RWPE1 (cell line): ENCODE data around the gene ZNF284.

Experiments used
- CTCF ChIA-PET: fragments of 350-600 bp; sonication (Branson Sonifier 250); formaldehyde crosslinking; extraction: SDS; loops from one replicate; lab custom pipeline; 2021; lab: Yijun Ruan, JAX
- POLR2A ChIA-PET: fragments of 400-600 bp; formaldehyde crosslinking; extraction: SDS; loops from one replicate; lab custom pipeline; 2020; ENCODE audit warnings: antibody characterized with exemption; ENCODE audit not compliant: low non-redundant PET; lab: Yijun Ruan, JAX
- DNase-seq: peaks from one replicate; pipeline ENCODE4 v3.0.0; 2012; ENCODE audit warnings: low spot score
- H3K27ac ChIP-seq: fragments of 450-650 bp; 2 replicates; pipeline ENCODE4 v1.5.1; 2017
- CTCF ChIP-seq: fragments of 450-650 bp; conservative IDR thresholded peaks from 2 replicates; pipeline ENCODE4 v1.5.1; 2017; ENCODE audit warnings: low read depth, mild to moderate bottlenecking

The ZNF284 gene

GRCh38 chr19:44050740-44051649, 21.0 kb upstream of the ZNF284 start:
- ChIA-PET CTCF (interaction anchor here (0.6 kb wide), 1 partner anchor 155 kb away, joined by 3 read pairs; no protein-coding TSS in a partner anchor), POLR2A (interaction anchor here (0.6 kb wide), 1 partner anchor 27 kb away, joined by 8 read pairs; no protein-coding TSS in a partner anchor)
- no peak for TF ChIP-seq CTCF
- H3K27ac ChIP-seq: peak overlapping the region; percentile 69
- no peak for DNase-seq

- no peak for TF ChIP-seq CTCF
- H3K27ac ChIP-seq: peak within 1 kb of the TSS; percentile 69
- CTCF ChIA-PET: no interaction called here
- POLR2A ChIA-PET: interaction anchor here (0.6 kb wide), 1 partner anchor 26 kb away, joined by 8 read pairs; no protein-coding TSS in a partner anchor
- DNase-seq: peak; percentile 94
Measured at GRCh38 chr19:44051650-44052402, 20.1 kb upstream of the ZNF284 start, which contains the start of gene ZNF223. ZNF223 (plus strand) TSS chr19:44052036; CDS start chr19:44055177, 3,141 bp downstream.

GRCh38 chr19:44055870-44056269, 16.1 kb upstream of the ZNF284 start:
- POLR2A ChIA-PET: no interaction called here
- DNase-seq: no peak

GRCh38 chr19:44059229-44059628, 12.7 kb upstream of the ZNF284 start:
- no peak overlapping the region for H3K27ac ChIP-seq
- no peak for TF ChIP-seq CTCF
- DNase-seq: no peak
- POLR2A ChIA-PET: no interaction called here
- CTCF ChIA-PET: no interaction called here

More at GRCh38 chr19:44055870-44056269, 16.1 kb upstream of the ZNF284 start:
- no peak for TF ChIP-seq CTCF
- CTCF ChIA-PET: no interaction called here
- H3K27ac ChIP-seq: no peak overlapping the region

GRCh38 chr19:44061038-44061437, 10.9 kb upstream of the ZNF284 start:
- ChIA-PET POLR2A (no interaction called here), CTCF (no interaction called here)
- DNase-seq: no peak
- H3K27ac ChIP-seq: no peak overlapping the region
- TF ChIP-seq CTCF: no peak

GRCh38 chr19:44066305-44066704, 5.7 kb upstream of the ZNF284 start:
- no peak for DNase-seq
- H3K27ac ChIP-seq: no peak overlapping the region
- CTCF ChIA-PET: no interaction called here
- POLR2A ChIA-PET: no interaction called here
- TF ChIP-seq CTCF: no peak
